Anterior cingulate cortex (tissue), 58 donors: ENCODE data around the gene HRH3.

Experiments
- DNase-seq, 58 donors: peaks; one replicate each; lab custom pipeline; 2025; lab: John Stamatoyannopoulos, UW

The HRH3 gene

DNA sequence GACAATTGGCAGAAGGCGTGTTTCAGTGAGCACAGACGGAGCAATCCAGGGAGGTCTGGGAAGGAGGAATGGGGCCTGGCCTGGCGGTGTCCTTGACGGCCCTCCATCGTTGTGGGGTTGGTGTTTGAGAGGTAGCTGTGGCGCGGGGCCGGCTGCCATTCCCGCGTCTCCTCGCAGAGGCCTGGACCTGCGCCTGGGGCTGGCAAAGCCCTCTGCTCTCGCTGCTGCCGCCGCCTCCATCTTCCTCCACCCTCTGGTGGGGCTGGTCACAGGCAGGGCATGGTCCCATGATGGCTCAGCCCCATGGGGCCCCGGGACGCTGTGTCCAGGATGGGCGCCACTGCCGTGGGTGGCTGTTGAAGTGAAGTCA is 25.8 kb upstream of the HRH3 start:
- DNase-seq = peak in 2 of 58 donors; percentile 14 to 43

DNA sequence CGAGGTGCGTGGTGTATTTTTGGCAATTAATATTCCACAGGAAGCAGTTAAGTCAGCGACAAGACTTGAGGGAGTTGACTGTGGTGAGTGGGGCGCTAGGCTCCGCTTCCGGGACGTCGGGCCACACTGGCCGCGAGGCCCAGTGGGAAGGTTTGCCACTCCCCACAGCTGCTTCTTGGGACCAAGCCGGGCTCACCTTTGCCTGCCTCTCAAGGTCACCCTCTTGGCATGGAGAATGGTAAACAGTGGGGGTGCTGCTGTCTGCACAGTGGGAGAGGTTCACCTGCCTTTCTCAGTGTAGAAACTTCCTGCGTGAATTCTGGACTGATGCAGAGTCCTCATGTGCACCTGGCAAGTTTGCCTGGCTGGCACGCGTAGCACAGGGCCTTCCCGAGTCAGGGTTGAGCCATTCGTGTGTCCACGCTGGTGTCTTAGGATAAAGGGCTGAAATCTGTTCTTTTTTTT is 24.6 kb upstream of the HRH3 start:
- DNase-seq = no peak

GRCh38 chr20:62243906-62244515 is 23.9 kb upstream of the HRH3 start:
- no peak for DNase-seq

- DNase-seq = no peak
These were observed 23.0 kb upstream of the HRH3 start for GRCh38 chr20:62243106-62243505.

DNA sequence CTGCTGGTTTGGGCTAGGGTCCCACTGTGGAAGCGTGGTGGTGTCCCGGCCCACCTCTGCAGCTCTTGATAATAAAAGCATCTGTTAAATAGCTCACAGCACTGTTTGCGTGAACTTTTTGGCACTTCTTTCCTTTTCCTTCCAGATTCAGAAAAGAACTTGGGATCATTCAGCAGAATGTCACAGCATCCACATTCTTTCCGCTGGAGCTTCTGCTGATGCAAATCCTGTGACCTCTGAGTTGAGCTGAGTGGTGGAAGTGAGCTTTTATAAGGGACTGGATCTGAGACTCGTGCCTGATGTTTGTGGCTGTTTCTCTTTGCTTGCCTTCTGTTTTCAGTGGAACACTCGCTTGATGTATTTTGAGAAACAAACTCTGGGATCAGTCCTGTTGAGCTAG is 22.1 kb upstream of the HRH3 start:
- DNase-seq = no peak

DNA sequence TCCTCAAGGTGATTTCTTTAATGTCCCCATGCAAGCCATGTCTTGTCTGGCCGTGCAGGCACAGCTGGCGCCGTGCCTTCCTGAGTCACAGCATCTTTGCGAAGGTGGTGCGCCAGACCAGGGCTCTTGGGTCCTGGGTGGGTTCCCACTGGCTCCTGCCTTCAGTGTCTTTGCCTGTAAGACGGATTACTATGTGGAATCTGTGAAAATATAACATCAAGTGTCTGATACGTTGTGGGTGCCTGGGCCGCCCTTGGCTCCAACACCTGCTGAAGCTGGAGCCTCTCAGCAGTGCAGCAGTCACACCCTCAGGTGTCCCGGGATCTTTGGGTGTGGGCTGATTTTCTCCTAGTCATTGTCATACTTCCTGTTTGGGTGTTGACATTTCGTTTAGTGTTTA is 21.4 kb upstream of the HRH3 start:
- no peak for DNase-seq

GRCh38 chr20:62240020-62240685 is 20.1 kb upstream of the HRH3 start:
- no peak for DNase-seq

- no peak for DNase-seq
These were observed 19.3 kb upstream of the HRH3 start for GRCh38 chr20:62239278-62239879.

DNA sequence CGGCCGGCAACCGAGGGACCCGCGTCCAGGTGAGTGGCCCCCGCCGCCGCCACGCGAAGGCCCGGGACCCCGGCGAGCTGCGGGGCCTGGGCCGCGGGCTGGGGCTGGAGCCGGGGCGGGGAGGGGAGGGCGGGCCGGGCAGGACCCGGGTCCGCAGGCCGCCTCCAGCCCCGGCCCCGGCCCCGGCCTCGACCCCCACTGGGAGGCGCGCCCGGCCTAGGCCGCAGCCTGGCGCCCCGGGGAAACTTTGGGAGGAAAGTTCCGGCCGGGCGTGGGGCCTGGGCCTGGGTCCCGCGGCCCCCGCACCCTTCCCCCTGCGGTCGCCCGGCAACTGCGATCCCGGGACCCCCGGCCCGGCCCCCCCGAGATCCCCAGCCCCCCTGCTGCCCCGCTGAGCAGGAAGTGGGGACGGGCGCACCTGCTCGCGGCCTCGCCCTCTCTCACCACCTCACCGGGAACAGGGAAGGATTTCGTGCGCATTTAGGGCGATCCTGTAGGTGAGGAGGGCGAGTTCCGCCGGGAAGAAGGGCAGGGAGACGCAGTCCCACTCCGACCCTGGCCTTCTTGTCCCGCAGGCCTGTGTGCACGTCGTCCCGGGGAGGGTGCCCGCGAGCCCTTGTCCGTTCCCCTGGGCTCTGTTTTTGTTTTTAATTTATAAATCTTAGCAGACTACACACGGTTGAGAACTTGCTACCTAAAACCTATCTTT is 18.6 kb upstream of the HRH3 start:
- no peak for DNase-seq

DNA sequence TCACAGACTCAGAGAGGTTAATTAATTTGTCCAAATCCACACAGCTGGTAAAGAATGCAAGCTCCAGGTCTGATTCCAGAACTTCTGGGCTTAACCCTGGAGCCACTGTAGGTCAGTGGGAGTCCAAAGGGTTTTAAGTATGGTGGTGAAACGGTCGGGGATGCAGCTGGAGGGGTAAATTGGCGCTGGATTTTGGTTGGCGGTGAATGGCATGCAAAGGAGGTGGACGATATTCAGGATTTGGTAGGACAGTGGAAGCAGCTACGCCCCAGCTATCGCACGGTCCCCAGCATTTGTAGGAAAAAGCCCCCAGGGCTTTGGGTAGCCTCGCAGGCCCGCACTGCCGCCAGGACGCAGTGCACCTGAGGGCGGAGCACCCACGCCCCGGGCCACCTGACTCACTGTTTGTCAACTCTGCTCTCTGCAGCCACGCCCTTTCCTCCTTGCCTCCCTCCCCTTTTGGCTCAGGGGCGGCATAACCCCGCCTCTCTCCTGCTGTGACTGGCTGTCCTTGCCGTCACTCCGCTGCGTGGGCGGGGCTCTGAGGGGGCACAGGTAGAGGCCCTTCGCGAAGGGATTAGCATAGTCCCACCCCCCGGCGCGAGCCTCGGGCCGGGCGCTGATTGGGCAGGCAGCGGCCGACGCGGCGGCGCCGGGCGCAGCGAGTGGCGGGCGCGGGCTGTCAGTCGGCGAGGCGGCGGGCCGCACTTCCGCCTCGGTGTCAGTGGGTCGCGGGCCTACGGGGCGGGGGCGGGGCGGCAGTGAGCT is 17.9 kb upstream of the HRH3 start, which contains the start of gene OSBPL2:
TSS of gene OSBPL2 (plus strand) at position 721 of the 768 bp plus-strand sequence. CDS start 17,664 bp downstream, outside the sequence.
- peak; percentile 74 to 100 (median 99) for DNase-seq

DNA sequence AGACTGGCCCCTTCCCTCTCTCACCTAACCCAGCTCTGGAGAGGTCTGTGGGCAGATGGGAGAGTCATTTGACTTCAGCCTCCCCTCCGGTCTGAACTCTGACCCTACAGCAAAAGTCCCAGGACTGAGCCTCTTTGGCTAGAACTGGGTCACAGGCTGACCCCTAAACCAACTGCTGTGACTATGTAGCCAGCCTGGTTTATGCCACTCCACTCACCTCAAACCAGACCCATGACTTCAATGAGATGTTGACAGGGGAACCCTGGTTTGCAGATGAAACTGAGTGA is 17.4 kb upstream of the HRH3 start:
- DNase-seq = no peak

GRCh38 chr20:62236766-62237513 is 16.9 kb upstream of the HRH3 start:
- peak in 22 of 58 donors; percentile 11 to 76 (median 34) for DNase-seq

DNA sequence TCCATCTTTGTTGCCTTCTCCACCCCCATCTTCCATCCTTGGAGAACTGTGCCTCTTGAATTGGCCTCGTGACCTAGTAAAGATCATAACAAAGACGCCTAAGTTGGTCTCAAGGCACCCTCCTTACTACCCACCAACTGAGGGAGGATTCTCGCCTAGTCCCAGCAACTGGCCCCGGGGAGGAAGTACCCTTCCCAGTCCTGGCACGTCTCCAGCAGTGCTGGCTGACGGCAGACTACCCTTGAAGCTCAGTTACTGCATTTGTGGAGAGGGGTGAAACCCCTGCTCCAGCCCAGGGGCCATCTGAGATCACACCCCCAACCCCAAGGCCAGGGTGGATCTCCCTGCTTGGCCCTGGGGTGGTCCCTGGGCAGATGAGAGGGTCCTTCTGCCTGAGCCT is 16.1 kb upstream of the HRH3 start:
- no peak for DNase-seq

- no peak for DNase-seq
These were observed 15.7 kb upstream of the HRH3 start for GRCh38 chr20:62235777-62236157.

DNA sequence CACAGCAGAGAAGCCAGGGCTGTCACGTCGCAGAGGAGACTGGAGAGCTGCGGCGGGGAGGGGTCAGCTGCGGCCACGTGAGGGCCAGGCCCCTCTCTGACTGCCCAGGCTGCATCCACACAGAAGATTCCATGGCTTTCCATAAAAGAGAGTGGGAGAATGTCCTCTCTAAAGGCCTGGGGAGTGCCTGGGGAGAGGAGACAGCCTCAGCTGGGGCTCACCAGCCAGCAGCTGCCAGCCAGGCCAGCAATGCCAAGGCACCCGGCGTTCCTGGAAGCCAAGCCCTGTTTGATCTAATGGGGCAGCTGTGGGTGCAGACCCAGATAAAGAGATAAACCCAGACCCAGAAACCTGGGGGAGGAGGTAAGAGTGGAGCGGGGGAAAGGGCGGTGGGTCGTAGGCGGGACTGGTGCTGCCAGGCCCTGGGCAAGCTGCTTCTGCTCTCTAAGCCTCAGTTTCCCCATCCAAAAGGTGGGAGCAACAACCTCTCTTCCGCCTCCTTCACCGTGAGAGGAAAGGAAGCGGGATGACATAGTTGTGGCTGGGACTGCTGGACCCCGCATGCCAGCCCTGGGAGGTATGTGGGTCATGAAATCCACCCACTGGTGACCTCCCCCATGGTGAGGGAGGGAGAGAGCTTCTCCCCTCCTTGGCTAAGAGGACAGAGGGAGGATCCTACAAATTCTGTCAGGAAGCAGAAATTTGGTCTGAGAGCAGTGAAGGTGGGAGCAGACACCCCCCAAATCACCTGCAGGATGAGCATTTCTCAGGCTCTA is 15.1 kb upstream of the HRH3 start:
- DNase-seq = peak in 3 of 58 donors; percentile 19 to 45 (median 24)

- DNase-seq = no peak
These were observed 14.3 kb upstream of the HRH3 start for GRCh38 chr20:62234339-62234738.

- DNase-seq = no peak
These were observed 13.6 kb upstream of the HRH3 start for GRCh38 chr20:62233684-62234083.

- DNase-seq = peak in 10 of 58 donors; percentile 14 to 54 (median 32)
These were observed 12.9 kb upstream of the HRH3 start for GRCh38 chr20:62232770-62233645.
